Measurements from ENCODE around the gene OPA1.

Gene OPA1

GRCh38 chr3:193655831-193656433, 62.9 kb downstream of the OPA1 start:
- TF ChIP-seq GATA2 (IDR thresholded peaks at IDR 0.05; ENCODE audit: low read depth, low read length), result no peak
- no peak for TF ChIP-seq GATA3 (IDR thresholded peaks at IDR 0.05; ENCODE audit: low read depth, low read length)

- TF ChIP-seq GATA3 (IDR thresholded peaks at IDR 0.05; ENCODE audit: low read depth, low read length), result no peak
- TF ChIP-seq GATA2 (IDR thresholded peaks at IDR 0.05; ENCODE audit: low read depth, low read length), result no peak
These were observed 63.4 kb downstream of the OPA1 start for GRCh38 chr3:193656445-193656844.

DNA sequence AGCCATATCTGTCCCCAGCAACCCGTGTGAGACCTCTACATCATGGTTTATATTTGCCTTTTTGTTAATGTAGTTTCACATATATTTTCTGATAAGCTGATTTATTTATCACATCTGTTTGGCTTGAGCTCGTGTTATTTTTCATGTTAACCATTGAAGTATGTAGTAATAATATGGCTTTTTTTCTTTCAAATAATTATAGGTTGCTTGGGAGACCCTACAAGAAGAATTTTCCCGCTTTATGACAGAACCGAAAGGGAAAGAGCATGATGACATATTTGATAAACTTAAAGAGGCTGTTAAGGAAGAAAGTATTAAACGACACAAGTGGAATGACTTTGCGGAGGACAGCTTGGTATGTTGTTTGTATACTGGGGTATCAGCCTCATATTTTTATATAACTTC, 63.9 kb downstream of the OPA1 start:
- TF ChIP-seq GATA2 (IDR thresholded peaks at IDR 0.05; ENCODE audit: low read depth, low read length) (no peak), GATA3 (IDR thresholded peaks at IDR 0.05; ENCODE audit: low read depth, low read length) (no peak)

- no peak for TF ChIP-seq GATA3 (IDR thresholded peaks at IDR 0.05; ENCODE audit: low read depth, low read length)
- TF ChIP-seq GATA2 (IDR thresholded peaks at IDR 0.05; ENCODE audit: low read depth, low read length), result no peak
These were observed 67.2 kb downstream of the OPA1 start for GRCh38 chr3:193660171-193660570.

GRCh38 chr3:193660698-193661411, 67.8 kb downstream of the OPA1 start:
- TF ChIP-seq GATA3 (IDR thresholded peaks at IDR 0.05; ENCODE audit: low read depth, low read length) (no peak), GATA2 (IDR thresholded peaks at IDR 0.05; ENCODE audit: low read depth, low read length) (no peak)

DNA sequence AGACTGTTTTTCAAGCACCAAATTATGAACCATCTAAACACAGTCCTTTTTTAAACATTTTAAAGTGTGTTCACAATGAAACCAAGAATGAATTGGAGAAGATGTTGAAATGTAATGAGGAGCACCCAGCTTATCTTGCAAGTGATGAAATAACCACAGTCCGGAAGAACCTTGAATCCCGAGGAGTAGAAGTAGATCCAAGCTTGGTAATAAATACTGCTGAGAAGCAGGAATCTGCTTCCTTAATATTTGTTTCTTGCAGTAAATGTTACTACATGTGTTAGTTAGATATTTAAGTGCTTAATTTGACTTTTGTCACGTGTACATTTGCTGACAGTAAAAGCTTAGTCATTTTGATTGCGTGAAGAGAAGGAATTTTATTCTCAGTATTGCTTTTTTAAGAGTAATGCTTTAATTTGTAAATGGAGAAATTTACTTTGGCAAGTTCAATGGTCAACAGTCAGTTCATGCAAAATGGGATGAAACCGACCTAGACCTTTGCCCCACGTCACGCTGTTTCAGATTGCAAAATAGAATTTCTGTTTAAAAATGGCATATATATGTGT, 69.8 kb downstream of the OPA1 start:
- no peak for TF ChIP-seq GATA2 (IDR thresholded peaks at IDR 0.05; ENCODE audit: low read depth, low read length)
- no peak for TF ChIP-seq GATA3 (IDR thresholded peaks at IDR 0.05; ENCODE audit: low read depth, low read length)

GRCh38 chr3:193665370-193665989, 72.5 kb downstream of the OPA1 start:
- TF ChIP-seq GATA3 (IDR thresholded peaks at IDR 0.05; ENCODE audit: low read depth, low read length) (no peak), GATA2 (IDR thresholded peaks at IDR 0.05; ENCODE audit: low read depth, low read length) (no peak)

GRCh38 chr3:193673845-193674244, 80.8 kb downstream of the OPA1 start:
- TF ChIP-seq GATA3 (IDR thresholded peaks at IDR 0.05; ENCODE audit: low read depth, low read length) (no peak), GATA2 (IDR thresholded peaks at IDR 0.05; ENCODE audit: low read depth, low read length) (no peak)

DNA sequence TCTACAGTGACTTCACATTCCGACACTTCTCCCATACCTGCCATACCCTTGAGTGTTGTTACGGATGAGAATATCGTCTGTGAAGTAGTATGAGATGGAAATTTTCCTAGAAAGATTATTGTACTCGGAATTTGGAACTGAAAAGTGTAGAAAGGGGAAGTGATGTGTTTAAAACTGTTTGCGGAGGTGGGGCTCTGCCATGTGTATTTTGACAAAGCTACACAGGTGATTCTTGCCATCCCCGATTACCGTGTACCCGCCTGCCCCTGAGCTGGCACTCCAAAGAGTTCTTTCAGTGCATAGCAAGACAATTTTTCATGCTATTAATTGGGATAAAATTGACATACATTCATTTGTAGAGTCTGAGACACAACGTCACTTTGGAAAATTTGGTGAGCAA, 81.7 kb downstream of the OPA1 start:
- TF ChIP-seq GATA2 (IDR thresholded peaks at IDR 0.05; ENCODE audit: low read depth, low read length) (no peak), GATA3 (IDR thresholded peaks at IDR 0.05; ENCODE audit: low read depth, low read length) (no peak)

DNA sequence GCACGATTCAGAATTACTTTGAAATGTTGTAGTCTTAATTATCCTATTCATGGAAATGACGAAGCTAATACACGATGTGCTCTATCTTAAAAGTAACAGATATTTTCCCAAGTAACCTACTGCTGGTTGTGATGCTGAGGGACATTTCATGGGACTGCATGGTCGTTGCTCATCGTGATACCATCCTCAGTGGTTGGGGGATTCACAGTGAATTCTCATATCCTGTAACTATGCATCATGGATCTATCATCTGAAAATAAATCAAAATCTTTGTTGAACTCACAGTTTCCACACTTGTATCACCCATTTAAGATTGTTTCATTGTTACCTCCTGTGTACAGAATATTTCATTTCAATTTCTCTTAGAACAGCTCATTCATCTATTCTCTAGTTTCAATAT, 84.7 kb downstream of the OPA1 start:
- no peak for TF ChIP-seq GATA3 (IDR thresholded peaks at IDR 0.05; ENCODE audit: low read depth, low read length)
- TF ChIP-seq GATA2 (IDR thresholded peaks at IDR 0.05; ENCODE audit: low read depth, low read length), result no peak

DNA sequence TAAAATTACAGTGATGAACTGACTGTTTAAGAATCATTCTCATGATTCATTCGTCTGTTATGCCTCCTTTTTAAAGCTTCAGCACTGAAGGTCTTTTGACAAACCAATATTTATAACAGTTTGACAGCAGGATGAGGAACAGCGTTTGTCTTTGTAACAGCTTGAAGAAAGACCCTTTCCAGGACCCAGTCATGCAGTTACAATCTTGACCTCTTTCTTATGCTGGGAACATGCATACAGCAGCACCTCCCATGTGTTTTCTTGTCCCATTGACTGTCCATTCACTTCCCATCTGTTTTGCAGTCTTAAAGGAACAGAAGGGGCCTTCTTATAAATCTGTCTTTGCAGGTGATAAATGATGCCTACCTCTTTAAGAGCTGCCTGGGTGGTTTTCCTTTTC, 87.2 kb downstream of the OPA1 start:
- no peak for TF ChIP-seq GATA2 (IDR thresholded peaks at IDR 0.05; ENCODE audit: low read depth, low read length)
- no peak for TF ChIP-seq GATA3 (IDR thresholded peaks at IDR 0.05; ENCODE audit: low read depth, low read length)

DNA sequence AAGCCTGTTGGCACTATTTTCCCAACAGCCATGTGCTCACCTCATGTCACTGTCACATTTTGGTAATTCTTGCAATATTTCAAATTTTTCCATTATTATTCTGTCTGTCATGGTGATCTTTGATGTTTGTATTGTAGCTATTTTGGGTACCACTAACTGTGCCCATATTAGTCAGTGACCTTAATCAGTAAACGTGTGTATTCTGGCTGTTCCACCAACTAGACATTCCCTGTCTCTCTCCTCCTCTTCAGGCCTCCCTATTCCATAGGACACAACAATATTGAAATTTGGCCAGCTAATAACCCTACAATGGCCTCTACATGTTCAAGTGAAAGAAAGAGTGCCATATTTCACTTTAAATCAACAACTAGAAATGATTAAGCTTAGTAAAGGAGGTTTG, 88.6 kb downstream of the OPA1 start:
- no peak for TF ChIP-seq GATA3 (IDR thresholded peaks at IDR 0.05; ENCODE audit: low read depth, low read length)

GRCh38 chr3:193686665-193687483, 93.9 kb downstream of the OPA1 start:
- TF ChIP-seq GATA2 (IDR thresholded peaks at IDR 0.05; ENCODE audit: low read depth, low read length) (no peak), GATA3 (IDR thresholded peaks at IDR 0.05; ENCODE audit: low read depth, low read length) (no peak)
